A172 (cell line): ENCODE measurements around the gene ENTR1. TPM values are rescaled to one million over a fixed set of nuclear protein-coding genes. Genes with fewer than 3 reads are reported as not detected.

ENCODE experiments used
- DNase-seq: peaks from one replicate; pipeline ENCODE4 v3.0.0-alpha.2; 2015; ENCODE audit warnings: low spot score
- total RNA-seq: library from RNA; depleted of rRNA; stranded (reverse); fragments of >200 nt; shearing (Covaris generic); gene quantifications from 2 replicates; pipeline ENCODE4 v1.2.3, GENCODE V29; 2014

The ENTR1 gene
- total RNA-seq, 1 experiment from 2014 or later: 148 TPM

- peak; percentile 43 for DNase-seq
Observed at GRCh38 chr9:136438548-136439480, 28.4 kb upstream of the ENTR1 start.

- no peak for DNase-seq
Observed at GRCh38 chr9:136437839-136438547, 27.6 kb upstream of the ENTR1 start.

- peak; percentile 35 for DNase-seq
Observed at GRCh38 chr9:136437430-136437829, 27.0 kb upstream of the ENTR1 start.

- no peak for DNase-seq
Observed at GRCh38 chr9:136436055-136436634, 25.7 kb upstream of the ENTR1 start.

- DNase-seq: no peak
Observed at GRCh38 chr9:136434580-136435169, 24.3 kb upstream of the ENTR1 start.

GRCh38 chr9:136433849-136434579 is 23.6 kb upstream of the ENTR1 start:
- DNase-seq: no peak

GRCh38 chr9:136433043-136433715 is 22.8 kb upstream of the ENTR1 start:
- no peak for DNase-seq

GRCh38 chr9:136432591-136432990 is 22.2 kb upstream of the ENTR1 start:
- DNase-seq: no peak

GRCh38 chr9:136431782-136432350 is 21.5 kb upstream of the ENTR1 start:
- DNase-seq: no peak

GRCh38 chr9:136430588-136431234 is 20.3 kb upstream of the ENTR1 start:
- DNase-seq: no peak

- DNase-seq: peak; percentile 54
Observed at GRCh38 chr9:136429683-136430491, 19.5 kb upstream of the ENTR1 start.

GRCh38 chr9:136429075-136429628 is 18.7 kb upstream of the ENTR1 start:
- no peak for DNase-seq

- no peak for DNase-seq
Observed at GRCh38 chr9:136426787-136427186, 16.4 kb upstream of the ENTR1 start.

GRCh38 chr9:136425367-136425766 is 15.0 kb upstream of the ENTR1 start:
- DNase-seq: peak; percentile 54

- no peak for DNase-seq
Observed at GRCh38 chr9:136424750-136425362, 14.4 kb upstream of the ENTR1 start.

GRCh38 chr9:136423432-136424146 is 13.2 kb upstream of the ENTR1 start:
- DNase-seq: no peak

- no peak for DNase-seq
Observed at GRCh38 chr9:136422876-136423275, 12.5 kb upstream of the ENTR1 start.

- no peak for DNase-seq
Observed at GRCh38 chr9:136421791-136422190, 11.4 kb upstream of the ENTR1 start.
